ENCODE results near the gene BOLL.

GRCh38 chr2:197822333-197822732 lies 37.2 kb upstream of the BOLL start:
- TF ChIP-seq POLR2AphosphoS5 (IDR thresholded peaks at IDR 0.05; ENCODE audit: low read depth) (no peak), EZH2phosphoT487 (IDR thresholded peaks at IDR 0.05; ENCODE audit: unreplicated experiment) (no peak), ZNF331 (CRISPR knock-in tag; IDR thresholded peaks at IDR 0.05; ENCODE audit: low read depth) (no peak), JUNB (IDR thresholded peaks at IDR 0.05; ENCODE audit: unreplicated experiment) (no peak), ETS1 (IDR thresholded peaks at IDR 0.05) (no peak), EZH2 (IDR thresholded peaks at IDR 0.05; ENCODE audit: low read depth, unreplicated experiment) (no peak)
- TF ChIP-seq, protein P1, sequence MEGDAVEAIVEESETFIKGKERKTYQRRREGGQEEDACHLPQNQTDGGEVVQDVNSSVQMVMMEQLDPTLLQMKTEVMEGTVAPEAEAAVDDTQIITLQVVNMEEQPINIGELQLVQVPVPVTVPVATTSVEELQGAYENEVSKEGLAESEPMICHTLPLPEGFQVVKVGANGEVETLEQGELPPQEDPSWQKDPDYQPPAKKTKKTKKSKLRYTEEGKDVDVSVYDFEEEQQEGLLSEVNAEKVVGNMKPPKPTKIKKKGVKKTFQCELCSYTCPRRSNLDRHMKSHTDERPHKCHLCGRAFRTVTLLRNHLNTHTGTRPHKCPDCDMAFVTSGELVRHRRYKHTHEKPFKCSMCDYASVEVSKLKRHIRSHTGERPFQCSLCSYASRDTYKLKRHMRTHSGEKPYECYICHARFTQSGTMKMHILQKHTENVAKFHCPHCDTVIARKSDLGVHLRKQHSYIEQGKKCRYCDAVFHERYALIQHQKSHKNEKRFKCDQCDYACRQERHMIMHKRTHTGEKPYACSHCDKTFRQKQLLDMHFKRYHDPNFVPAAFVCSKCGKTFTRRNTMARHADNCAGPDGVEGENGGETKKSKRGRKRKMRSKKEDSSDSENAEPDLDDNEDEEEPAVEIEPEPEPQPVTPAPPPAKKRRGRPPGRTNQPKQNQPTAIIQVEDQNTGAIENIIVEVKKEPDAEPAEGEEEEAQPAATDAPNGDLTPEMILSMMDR (conservative IDR thresholded peaks at IDR 0.05; ENCODE audit: low read depth in 2 of 2) = no peak
